ENCODE data around the gene EFHC1.

- TF ChIP-seq CTCF (IDR thresholded peaks at IDR 0.05) (no peak), POLR2A (IDR thresholded peaks at IDR 0.05) (no peak), POLR2AphosphoS5 (IDR thresholded peaks at IDR 0.05) (no peak)
These were observed 24.2 kb upstream of the EFHC1 start for GRCh38 chr6:52395969-52396368.
